Choroid plexus epithelial cell (primary cell): ENCODE data around the gene SCRN2.

Experiments used
- DNase-seq: peaks from one replicate; pipeline ENCODE4 v3.0.0-alpha.2; 2010; ENCODE audit warnings: low read depth
- H3K4me3 ChIP-seq: 2 replicates; pipeline ENCODE4 v1.5.1; 2011; ENCODE audit warnings: low read depth, mild to moderate bottlenecking, control low read depth, low read length, moderate library complexity
- TF ChIP-seq, protein P1 (sequence below): conservative IDR thresholded peaks from 2 replicates; pipeline ENCODE4 v1.5.1; 2011; ENCODE audit warnings: low read depth, mild to moderate bottlenecking, control low read depth, inconsistent platforms, low read length, moderate library complexity

Gene SCRN2

DNA sequence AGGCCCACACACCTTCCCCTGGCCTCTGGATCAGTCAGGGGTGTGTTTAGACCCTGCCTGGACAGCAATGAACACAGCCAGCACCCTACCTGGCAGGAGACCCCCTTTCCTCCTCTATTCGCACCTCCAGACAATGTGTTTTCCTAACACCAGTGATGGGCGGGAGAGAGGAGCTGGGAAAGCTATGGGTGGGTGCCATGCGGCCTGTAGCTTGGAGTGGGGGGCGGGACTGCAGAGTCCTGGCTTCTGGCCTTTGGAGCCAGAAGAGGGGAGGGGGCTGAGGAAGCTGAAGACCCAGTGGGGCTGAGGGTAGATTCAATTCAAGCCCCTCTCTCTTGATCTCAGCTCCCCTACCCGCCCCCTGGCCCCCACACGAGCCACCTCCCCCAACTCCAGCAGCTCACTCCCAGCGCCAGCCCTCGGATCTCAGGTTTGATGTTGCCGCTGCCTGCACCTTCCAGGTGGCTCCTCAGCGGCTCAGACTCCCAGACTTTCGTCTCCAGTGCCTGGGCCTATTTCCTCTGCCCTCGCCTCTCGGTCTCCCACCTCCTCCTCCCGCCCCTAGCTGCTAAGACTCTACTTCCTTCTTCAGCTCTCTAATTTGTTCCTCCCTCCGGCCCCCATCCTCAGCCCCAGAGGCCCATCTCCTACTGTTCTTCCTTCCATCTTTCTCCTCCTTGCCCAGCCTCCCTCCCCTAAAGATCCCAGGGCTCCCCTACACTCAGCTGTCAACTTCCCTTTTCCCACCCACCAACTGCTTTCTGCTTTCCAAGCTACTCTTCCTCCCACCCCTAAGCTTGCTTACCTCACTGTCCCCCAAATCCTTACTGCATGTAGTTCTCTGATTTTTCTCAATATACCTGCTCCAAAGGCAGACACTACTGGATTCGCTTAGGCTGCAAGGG lies 16.7 kb upstream of the SCRN2 start:
- TF ChIP-seq, protein P1, sequence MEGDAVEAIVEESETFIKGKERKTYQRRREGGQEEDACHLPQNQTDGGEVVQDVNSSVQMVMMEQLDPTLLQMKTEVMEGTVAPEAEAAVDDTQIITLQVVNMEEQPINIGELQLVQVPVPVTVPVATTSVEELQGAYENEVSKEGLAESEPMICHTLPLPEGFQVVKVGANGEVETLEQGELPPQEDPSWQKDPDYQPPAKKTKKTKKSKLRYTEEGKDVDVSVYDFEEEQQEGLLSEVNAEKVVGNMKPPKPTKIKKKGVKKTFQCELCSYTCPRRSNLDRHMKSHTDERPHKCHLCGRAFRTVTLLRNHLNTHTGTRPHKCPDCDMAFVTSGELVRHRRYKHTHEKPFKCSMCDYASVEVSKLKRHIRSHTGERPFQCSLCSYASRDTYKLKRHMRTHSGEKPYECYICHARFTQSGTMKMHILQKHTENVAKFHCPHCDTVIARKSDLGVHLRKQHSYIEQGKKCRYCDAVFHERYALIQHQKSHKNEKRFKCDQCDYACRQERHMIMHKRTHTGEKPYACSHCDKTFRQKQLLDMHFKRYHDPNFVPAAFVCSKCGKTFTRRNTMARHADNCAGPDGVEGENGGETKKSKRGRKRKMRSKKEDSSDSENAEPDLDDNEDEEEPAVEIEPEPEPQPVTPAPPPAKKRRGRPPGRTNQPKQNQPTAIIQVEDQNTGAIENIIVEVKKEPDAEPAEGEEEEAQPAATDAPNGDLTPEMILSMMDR: no peak
- H3K4me3 ChIP-seq: no peak overlapping the region
- no peak for DNase-seq

DNA sequence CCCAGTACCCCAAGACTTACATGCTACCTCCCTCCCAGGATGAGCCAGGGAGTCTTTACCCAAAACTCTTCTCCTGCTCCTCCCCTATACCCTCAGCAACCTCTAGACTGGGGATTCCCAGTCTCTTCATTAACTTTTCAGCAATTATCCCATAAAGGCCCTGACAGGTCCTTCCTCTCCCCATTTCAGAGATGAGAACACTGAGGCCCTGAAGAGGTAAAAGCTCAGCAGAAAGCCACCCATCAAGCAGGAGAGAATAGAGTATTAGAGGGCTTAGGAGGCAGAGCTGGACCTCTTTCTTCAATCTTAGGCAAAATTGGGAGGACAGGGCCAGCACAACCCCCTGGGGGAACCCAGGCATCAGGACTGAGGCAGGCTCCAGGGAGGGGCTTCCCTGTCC lies 15.8 kb upstream of the SCRN2 start:
- TF ChIP-seq, protein P1: no peak
- DNase-seq: no peak

DNA sequence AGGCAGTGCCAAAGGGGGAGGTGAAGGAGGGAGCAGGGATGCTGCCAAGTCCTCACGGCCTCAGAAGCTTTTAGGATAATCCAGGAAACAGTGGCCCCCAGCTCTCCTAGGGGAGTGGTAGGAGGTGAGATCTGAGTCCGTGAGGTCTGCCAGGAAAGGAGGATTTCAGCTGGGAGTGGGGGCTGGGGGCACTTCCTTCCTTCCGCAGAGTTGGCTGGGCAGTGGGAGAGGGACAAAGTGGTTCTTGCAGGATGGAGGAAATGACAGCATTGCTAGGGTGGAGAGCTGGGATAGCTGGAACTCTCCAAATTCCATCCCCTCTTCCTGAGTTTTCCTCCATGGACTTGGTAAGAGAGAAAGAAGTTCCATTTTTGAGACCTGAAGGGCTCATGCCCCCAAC lies 14.7 kb upstream of the SCRN2 start:
- no peak overlapping the region for H3K4me3 ChIP-seq
- TF ChIP-seq, protein P1: no peak
- DNase-seq: no peak

More for the DNA sequence above, 15.8 kb upstream of the SCRN2 start:
- no peak overlapping the region for H3K4me3 ChIP-seq

DNA sequence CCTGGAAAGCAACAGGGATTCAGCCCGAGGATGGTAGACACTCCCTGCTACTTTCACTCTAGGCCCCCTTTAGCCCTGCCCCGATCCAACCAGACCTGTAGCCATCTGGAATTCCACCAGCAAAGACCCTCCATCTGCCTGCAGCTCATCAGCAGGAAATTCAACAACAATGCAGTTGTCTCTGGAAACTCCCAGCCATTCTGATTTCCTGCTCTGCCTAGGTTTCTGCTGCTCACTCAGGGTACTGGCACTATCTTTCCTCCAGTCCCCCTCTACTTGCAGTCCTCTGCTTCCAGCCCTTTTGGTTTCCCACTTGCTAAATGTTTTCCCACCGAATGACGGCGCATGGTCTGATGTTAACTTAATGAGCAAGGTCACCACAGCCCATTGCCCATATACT lies 12.5 kb upstream of the SCRN2 start:
- no peak overlapping the region for H3K4me3 ChIP-seq
- no peak for DNase-seq
- TF ChIP-seq, protein P1: no peak

DNA sequence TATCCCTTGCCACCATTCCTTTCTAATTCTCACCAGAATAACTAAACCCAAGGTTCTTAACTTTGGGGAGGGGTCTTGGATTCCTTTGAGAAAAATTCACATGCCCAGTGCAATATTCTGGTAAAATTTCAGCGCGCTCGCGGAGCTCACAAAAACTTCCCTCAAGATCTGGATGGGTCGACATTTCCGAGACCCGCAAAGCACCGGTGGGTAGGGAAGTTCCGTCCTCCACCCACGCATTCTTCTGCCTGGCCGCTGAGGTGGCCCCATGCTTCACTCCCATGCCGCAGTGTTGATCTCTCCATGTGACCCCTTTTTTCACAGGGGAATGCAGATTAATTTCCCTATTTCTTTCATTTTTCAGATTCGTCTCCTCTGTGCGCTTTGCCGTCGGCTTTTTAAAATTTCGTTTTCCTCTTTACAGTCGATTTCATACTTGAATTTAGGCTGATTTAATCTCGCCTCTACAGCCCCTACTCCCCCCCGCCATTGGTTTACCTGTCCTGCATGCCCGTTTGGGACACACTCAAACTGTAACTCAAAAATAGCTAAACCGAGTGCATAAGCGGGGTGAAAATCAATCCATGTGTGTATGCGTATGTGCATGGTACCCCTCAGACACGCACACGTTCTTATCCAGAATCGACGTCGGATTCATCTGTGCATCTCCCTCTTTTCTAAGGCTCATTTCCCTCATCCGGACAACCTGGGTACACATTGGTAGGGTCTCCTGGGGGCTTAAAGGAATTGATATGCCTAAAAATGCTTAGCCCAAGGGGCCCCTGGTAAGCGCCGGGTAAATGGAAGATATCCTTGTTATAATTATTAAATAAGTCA lies 11.3 kb upstream of the SCRN2 start:
- peak; percentile 13 for DNase-seq
- H3K4me3 ChIP-seq: no peak overlapping the region
- TF ChIP-seq, protein P1: no peak

DNA sequence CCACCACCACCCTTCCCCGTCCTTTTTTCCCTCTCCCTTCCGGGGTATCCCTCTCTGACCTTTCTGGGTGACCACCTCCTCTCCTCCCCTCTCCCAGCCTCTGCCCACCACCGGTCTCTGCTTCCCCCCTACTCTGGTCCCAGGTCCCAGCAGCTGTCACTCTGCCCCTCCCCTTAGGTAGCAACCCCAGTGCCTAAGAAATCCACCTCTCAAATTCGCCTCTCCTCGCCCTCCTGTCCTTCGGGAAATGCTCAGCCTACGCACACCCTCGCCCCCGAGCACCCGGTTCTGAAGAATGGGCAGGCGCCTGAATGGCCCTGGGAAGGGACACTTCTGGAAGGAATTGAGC lies 10.7 kb upstream of the SCRN2 start:
- TF ChIP-seq, protein P1: no peak
- no peak overlapping the region for H3K4me3 ChIP-seq

More for the DNA sequence above, 10.7 kb upstream of the SCRN2 start:
- no peak for DNase-seq
